Measurements from ENCODE around the gene MS4A1. TPM values are rescaled to one million over a fixed set of nuclear protein-coding genes. Genes with fewer than 3 reads are reported as not detected.
"Not testable (repeated sequence)": the region's sequence is repeated elsewhere in the genome, so short reads cannot be mapped to it uniquely, and the experiment has no call there.

Gene MS4A1
- 0.27 TPM in 1 of 2 replicates, not detected in the other for total RNA-seq

DNA sequence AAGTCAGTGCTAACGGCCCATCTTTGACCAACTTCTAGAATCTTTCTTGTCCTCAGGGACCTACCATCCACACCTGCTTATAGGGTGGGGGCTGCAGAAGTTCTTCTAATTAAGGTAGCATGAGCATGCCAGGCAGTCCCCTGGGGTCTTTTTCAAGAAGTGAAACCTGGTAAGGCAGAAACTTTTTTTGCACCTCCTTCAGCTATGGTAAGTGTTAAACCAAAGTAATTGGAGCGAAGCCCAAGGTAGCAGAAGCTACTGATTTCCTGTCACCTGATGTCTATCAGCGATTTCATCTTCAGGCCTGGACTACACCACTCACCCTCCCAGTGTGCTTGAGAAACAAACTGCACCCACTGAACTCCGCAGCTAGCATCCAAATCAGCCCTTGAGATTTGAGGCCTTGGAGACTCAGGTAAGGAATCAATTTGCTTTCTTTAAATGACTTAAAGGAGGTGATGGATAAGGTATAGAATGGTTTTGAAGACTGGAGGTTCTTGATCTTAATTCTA lies at the start of gene MS4A1:
Gene MS4A1, plus strand, starts transcription at position 317 of the 512 bp plus-strand sequence. CDS start 6,528 bp downstream, outside the sequence.
- intact Hi-C loops (cut with micrococcal nuclease) = no loop called here

DNA sequence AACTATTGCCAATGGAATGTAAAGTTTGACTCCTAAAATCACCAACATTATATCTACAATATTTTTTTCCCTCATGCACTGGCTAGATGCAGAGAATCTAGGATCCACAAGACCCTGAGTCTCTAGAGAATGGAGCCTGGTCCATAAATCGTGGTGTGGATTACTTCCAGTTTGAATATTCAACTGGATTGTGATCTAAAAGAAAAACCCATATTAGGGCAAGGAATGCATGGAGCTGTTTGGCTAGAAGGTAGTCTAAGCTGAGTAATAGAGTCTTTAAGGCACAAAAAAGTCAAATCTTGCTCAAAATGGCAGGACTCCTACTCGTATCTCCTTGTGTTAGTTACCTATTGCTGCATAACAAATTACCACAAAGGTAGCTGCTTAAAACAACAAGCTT lies 35.6 kb upstream of the MS4A1 start:
- intact Hi-C loops (cut with micrococcal nuclease) = no loop called here

DNA sequence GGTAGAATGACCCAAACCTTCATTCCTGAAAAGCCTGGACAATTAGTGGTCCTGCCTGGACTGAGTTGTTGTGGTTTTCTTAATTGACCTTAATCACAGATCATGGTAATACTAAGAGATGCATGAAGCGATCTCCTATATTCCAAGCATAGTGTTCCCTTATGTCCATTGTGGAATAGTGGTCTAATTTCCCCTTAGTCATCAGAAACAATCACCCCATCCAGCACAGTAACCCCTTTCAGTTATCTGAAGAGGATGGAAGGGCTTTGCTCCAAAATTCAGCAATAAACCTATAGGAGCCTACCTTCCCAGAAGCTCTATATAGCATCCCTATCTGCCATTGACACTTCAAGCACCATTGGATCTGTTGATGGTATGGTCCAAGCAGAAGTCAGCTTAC lies 33.0 kb upstream of the MS4A1 start:
- intact Hi-C loops (cut with micrococcal nuclease) = no loop called here

DNA sequence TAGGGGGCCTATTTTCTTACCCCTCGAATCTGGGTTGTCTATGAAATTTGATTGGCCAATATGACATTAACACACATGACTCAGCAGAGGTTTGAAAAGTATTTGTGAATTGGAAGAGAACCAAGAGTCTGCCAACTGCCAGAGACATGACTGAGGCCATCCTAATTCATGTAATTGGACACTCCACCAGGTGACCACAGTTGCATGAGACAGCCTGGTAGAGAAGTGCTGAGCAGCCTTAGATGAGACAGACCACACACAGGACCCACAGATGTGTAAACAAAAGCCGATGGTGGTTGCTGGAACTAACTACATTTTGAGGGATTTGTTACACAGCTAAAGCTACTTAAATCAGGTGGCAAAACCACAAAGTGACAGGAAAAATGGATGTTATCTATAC lies 27.1 kb upstream of the MS4A1 start:
- intact Hi-C loops (cut with micrococcal nuclease) = no loop called here

DNA sequence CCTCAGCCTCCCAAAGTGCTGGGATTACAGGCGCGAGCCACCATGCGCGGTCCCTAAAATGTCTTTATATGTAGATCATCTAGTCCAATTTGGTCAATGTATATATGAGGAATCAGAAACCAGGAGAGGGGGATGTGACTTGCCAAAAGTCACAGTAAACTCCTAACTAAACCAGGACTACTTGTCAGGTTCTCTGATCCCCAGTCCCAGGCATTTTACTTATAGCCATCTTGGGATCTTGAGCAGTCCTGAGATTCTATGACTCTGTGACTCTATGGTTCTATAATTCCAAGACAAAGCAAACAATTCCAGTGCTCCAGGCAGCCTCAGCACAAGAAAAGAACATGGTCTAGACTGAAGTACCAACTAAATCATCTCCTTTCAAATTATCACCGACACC lies 26.4 kb upstream of the MS4A1 start, which contains the start of gene MS4A5:
Gene MS4A5, plus strand, starts transcription at position 301 of the 400 bp plus-strand sequence. CDS start 103 bp downstream, outside the sequence.
- intact Hi-C loops (cut with micrococcal nuclease) = no loop called here

DNA sequence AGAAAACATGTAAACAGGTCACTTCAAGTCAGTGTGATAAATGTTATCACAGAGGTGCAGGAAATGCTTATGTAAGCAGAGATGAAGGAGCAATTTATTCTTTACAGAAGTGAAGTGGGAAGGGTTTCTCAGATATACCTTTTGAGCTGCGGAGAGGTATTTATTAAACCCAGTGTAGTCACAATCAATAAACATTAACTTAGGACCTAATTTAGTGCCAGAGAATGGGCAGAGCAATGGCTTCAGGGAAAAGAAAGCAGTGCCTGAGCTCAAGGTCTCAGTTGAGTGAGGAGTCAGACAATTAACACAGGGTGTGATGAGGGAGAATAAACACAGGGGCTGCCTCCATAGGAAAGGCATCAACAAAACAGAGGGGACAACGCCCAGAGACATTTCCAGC lies 24.4 kb upstream of the MS4A1 start:
- intact Hi-C loops (cut with micrococcal nuclease) = no loop called here

DNA sequence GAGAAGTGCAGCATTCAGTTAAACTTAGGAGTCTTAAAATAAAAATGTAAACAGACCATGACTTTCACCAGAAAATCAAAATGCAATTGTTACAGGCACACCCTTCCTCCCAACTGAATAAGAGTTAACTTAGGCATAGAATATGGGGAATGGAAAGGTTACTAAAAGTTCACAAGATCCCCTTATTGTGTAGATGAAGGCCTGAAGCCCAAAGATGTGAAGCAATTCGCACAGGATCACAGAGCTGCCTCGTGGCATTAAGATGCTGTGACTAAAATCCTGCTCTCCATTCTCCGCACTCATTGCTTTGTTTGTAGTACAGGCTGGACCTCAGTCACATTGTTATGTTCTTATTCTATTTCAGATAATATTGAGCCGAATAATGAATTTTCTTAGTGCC lies 22.2 kb upstream of the MS4A1 start:
- intact Hi-C loops (cut with micrococcal nuclease) = no loop called here

DNA sequence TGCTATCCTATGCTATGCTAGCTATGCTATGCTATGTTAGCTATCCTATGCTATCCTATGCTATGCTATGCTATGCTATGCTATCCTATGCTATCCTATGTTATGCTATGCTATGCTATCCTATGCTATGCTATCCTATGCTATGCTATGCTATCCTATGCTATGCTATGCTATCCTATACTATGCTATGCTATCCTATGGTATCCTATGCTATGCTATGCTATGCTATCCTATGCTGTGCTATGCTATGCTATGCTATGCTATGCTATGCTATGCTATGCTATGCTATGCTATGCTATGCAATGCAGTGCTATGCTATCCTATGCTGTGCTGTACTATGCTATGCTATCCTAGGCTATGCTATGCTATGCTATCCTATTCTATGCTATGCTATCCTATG lies 8.6 kb upstream of the MS4A1 start:
- intact Hi-C loops (cut with micrococcal nuclease) = loop anchor here (2.0 kb wide), 1 partner anchor 58 kb away; no protein-coding TSS in a partner anchor

DNA sequence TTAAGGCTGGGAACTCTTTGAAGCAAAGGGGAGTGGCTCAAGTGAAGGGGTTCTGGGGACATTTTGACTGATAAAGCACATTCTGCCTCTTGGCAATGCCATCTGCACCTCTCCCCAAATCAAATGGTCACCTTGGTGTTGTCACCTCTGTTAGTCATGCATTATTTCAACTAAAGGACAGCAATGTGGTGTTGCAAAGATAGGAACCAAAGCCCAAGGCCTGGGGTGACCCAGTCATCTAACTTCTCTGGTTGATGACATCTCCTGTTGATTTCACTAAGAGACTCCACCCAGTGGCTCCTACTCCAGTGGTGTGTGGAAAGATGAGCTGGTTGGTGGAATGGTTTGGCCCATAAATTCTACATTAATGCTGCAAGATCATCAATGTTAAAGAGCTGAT lies 7.8 kb upstream of the MS4A1 start:
- intact Hi-C loops (cut with micrococcal nuclease) = loop anchor here (2.0 kb wide), 1 partner anchor 57 kb away; no protein-coding TSS in a partner anchor

DNA sequence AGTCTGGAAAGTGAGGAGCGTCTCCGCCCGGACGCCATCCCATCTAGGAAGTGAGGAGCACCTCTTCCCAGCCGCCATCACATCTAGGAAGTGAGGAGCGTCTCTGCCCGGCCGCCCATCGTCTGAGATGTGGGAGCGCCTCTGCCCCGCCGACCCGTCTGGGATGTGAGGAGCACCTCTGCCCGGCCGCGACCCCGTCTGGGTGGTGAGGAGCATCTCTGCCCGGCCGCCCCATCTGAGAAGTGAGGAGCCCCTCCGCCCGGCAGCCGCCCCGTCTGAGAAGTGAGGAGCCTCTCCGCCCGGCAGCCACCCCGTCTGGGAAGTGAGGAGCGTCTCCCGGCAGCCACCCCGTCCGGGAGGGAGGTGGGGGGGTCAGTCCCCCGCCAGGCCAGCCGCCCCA lies 4.5 kb upstream of the MS4A1 start:
- intact Hi-C loops (cut with micrococcal nuclease) = not testable (repeated sequence)

DNA sequence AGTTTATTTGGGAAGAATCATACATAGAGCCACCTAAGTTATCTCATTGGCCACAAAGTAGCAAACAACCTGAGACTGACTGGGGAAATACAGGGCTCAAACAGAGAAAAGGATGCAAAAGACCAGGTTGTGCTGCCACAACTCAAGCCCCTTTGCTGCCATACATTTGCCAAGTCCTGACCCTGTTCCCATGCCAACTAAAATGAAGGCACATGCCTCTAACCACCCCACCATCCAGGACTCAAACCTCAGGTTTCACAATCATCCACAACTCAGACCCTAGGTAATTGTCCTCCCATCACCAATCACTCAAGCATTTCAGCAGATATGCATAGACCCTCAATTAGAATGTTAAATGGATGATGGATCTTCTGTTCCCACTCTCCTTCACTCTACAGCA lies 1.4 kb upstream of the MS4A1 start:
- intact Hi-C loops (cut with micrococcal nuclease) = no loop called here

DNA sequence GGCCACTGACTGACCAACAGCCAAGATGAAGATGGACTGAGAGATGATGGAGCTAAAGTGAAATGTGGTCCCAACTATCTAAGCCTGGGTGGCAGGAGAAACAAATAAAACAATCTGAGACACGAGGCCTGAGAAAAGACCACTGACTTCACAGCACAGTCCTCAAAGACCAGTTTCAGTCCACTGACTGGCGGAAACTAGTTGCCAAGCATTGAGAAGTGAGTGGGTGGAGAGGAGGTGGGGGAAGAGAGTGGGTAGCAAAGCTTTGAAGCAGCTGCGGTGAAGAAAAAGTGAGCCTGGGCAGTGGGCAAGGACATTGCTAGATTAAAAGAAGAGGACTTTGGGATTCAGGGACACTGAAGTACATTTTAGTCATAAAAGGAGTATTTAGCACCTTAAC lies 1.9 kb downstream of the MS4A1 start:
- intact Hi-C loops (cut with micrococcal nuclease) = no loop called here

DNA sequence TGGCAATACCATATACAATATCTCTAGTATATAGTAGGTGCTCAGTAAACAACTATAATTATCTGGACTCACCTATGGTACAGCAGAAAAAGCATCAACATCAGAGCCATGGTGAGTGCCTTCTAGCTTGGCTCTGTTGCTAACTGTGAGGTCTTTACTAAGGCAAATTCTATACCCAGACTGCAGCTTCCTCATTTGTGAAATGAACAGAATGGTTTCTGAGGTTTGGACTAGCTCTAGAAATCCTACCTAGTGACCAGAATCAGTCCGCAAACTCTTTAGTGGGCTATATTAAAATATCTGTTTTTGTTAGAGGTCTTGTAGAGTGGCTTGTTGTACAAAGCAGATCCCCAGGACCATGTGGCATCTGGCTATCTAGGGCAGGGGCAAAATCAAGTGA lies 3.7 kb downstream of the MS4A1 start:
- intact Hi-C loops (cut with micrococcal nuclease) = no loop called here

DNA sequence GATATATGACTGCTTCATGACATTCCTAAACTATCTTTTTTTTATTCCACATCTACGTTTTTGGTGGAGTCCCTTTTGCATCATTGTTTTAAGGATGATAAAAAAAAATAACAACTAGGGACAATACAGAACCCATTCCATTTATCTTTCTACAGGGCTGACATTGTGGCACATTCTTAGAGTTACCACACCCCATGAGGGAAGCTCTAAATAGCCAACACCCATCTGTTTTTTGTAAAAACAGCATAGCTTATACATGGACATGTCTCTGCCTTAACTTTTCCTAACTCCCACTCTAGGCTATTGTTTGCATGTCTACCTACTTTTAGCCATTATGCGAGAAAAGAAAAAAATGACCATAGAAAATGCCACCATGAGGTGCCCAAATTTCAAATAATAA lies 13.2 kb downstream of the MS4A1 start:
- intact Hi-C loops (cut with micrococcal nuclease) = no loop called here

DNA sequence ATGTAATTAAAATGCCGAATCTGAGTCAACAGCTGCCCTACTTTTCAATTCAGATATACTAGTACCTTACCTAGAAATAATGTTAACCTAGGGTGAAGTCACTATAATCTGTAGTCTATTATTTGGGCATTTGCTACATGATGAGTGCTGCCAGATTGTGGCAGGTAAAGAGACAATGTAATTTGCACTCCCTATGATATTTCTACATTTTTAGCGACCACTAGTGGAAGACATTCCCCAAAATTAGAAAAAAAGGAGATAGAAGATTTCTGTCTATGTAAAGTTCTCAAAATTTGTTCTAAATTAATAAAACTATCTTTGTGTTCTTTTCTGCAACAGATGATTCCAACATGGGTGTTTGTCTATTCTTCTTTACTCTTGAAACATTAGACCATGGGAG lies 14.1 kb downstream of the MS4A1 start:
- intact Hi-C loops (cut with micrococcal nuclease) = no loop called here

DNA sequence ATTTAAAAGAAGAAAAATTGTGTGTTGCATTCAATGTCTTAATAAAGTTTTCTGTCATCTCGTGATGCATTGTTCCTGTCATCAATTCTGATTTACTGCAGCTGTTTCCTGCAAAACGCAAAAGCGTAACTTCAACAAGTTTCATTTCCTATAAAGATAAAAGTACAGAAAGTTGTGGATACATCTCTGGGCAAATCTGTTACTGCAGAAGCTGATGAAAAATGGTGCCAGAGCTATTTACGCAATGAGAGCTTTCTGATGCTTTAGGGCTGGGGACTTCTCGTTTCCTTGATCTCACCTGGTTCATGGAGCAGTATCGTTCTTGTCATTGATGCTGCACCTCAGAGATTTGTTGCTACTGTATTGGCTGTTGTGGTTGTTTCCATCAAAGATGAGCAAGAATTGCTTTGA lies 21.4 kb downstream of the MS4A1 start:
- intact Hi-C loops (cut with micrococcal nuclease) = no loop called here

DNA sequence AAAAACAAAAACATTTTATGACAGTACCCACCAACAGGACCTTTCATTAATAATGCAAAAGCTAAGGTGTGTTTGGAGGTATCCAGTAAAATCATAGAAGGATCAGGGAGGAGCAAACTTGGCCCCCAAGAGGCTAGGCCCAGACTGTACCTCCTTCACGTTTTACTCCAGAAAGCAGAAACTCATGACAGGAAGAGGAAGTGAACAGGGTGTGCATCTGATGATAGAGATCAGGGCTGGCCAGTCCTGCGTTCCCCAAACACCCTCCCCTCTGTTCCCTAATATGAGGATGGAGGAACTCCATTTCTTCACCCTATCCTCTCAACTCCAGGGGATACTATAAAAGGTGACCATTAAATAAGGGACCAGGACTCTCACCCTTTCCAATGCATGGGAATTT lies 26.7 kb downstream of the MS4A1 start:
- intact Hi-C loops (cut with micrococcal nuclease) = no loop called here

DNA sequence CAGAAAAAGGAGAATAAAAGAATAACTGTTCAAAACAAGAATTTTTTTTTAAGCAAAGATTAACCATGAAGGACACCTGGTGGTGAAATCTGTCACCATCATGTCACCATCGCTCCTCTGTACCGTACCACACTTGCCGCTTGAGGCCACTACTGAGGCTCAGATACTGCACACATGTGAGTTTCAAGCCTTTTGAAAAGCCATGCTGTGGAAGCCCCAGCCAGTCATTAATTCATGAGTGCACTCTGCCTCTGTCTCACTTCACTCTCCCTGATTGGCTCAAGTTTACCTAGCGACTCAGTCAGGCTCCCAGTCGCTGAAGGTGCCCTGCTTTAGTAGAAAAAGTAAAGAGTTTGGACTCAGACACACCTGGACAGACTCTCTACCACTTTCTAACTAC lies 30.3 kb downstream of the MS4A1 start:
- intact Hi-C loops (cut with micrococcal nuclease) = loop anchor here (1.0 kb wide), 1 partner anchor 123 kb away; no protein-coding TSS in a partner anchor

DNA sequence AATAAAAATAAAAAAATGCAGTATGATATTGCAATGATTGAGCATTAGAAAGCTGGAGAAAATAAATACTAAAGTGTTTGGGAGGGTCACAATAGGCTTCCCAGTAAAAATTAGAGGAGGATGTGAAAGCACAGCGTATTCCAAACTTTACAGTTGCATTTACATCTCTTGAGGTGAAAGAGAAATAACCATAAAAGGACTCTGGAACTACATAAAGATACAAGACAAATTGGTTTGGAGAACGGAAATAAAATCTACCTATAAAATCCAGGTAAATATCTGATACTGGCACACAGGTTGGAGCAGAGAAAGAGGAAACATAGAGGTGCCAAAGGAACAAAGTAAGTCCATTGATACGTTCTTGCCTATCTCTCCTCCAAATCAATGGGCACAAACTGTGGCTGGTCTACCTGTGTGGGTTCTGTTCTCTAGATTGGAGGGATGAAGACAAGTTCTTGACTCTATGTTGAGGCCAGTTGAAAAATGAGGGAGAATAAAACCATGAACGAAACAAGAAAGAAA lies 36.9 kb downstream of the MS4A1 start, which contains the start of gene MS4A12:
Gene MS4A12, plus strand, starts transcription at position 291 of the 522 bp plus-strand sequence. CDS start 4,541 bp downstream, outside the sequence.
- intact Hi-C loops (cut with micrococcal nuclease) = no loop called here

DNA sequence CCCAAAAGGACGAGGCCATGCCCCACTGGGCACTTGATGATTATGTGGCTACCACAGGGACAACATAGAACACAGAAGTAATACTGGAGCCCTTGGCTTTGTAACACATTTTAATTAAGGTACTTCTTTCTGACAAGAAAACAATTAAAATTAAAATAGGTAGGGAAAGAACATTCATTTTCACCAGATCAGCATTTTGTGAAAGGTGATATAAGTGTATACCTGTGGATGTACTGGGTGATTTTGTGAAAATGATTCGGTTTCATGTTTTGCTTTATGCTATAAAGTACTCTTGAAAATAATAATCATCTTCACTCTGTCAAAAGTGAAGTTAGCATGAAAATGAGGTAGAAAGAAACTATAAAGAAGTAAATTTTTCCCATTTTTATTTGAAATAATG lies 37.8 kb downstream of the MS4A1 start:
- intact Hi-C loops (cut with micrococcal nuclease) = no loop called here

DNA sequence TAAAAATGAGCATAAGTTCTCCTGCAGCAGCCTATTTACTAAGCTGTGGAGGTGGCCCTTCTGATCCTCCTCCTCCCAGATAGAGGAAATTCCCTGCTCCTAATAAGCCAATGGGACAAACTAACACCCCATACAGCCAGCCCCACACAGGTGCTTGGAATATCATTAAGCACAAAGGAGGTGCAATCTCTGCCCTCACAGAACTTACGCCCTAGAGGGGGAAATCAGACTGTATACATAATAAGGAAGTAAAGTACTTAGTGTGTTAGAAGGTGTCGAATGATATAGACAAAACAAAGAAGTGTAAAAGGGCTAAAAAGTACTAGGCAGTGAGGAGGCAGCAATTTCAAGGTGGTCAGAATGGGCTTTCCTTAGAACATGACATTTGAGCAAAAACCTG lies 42.8 kb downstream of the MS4A1 start:
- intact Hi-C loops (cut with micrococcal nuclease) = no loop called here

DNA sequence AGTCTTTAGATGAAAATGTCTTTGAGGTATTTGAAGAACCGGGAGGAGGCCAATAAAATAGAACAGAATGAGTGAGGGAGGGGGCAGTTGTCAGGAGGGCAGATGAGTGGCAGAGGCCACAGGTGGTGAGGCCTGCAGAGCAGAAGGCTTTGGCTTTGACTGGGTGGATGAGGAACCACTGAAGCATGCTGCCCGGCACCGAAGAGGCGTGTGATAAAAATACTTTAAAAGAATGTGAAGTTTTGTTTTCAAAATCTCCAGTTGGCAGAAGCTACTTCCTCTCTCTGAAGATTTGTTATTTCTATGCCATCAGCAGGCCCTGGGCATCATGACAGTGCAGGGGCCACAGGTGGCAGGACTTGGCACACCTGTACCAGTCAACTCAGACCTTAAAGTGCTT lies 43.2 kb downstream of the MS4A1 start:
- intact Hi-C loops (cut with micrococcal nuclease) = no loop called here

DNA sequence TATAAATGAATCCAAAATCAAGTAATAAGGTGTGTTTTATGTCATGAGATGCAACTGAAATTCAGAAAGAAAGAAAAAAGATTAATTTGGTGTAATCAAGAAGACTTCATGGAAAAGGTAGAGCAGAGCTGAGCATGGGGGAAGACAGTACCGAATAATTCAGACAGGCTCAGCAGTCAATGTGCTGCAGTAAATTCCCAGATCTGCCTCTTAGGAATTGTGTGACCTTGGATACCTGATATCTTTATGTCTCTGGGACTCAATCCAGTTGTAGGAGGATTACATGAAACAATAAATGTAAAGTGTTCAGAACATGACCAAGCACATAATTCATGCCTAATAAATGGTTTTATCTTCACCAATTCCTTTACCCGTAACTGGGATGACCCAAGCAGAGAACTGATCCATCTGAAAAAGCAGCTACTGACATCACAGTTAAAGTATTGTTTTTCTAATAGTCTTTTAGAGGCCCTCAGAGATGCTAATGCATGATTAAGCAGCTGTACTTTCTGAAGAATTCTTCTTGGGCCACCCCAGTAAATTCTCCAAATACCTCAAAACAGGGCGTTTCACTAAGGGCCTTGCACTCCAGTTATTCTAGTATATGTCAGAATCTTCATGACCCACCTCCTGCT lies 44.7 kb downstream of the MS4A1 start:
- intact Hi-C loops (cut with micrococcal nuclease) = no loop called here
